ENCODE measurements around the gene RB1.

DNA sequence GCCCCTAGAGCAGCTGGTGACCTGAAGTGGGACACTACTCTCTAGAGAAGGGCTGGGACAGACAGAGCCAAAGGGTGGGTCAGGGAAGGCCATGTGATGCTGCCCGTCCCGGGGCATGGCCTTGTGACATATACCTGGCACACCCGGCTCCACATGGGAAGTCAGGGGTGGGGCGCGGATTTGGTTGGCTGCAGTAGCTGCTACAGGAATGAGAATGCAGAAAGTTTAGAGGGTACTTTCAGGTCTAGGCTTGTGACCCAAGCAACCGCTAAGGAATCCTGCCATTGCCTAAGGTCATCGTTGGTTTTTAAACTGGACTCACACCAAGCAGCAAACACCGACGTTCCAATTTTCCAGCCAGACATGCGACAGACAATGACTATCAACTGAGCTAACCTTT lies 203.5 kb downstream of the RB1 start:
- no peak for TF ChIP-seq CTCF (IDR thresholded peaks at IDR 0.05)
- TF ChIP-seq POLR2A (IDR thresholded peaks at IDR 0.05) = no peak
